H9 (cell line): ENCODE measurements around the gene IFRD2. TPM values are rescaled to one million over a fixed set of nuclear protein-coding genes. Genes with fewer than 3 reads are reported as not detected.

Source experiments
- DNase-seq: peaks from one replicate; pipeline ENCODE4 v3.0.0-alpha.2; 2017
- H2AFZ ChIP-seq: one replicate; pipeline ENCODE4 v1.6.1; 2013; ENCODE audit warnings: mild to moderate bottlenecking, low read length, control low read depth, moderate library complexity
- H2AK5ac ChIP-seq: 2 replicates; pipeline ENCODE4 v1.6.1; 2013; ENCODE audit warnings: low read length, control low read depth, mixed read lengths; ENCODE audit not compliant: insufficient read length
- H2BK120ac ChIP-seq: one replicate; pipeline ENCODE4 v1.6.1; 2013; ENCODE audit warnings: low read depth, mild to moderate bottlenecking, low read length, control low read depth, inconsistent platforms; ENCODE audit not compliant: poor library complexity, severe bottlenecking
- H2BK12ac ChIP-seq: 2 replicates; pipeline ENCODE4 v1.6.1; 2013; ENCODE audit warnings: low read length, control low read depth, mixed read lengths, low read depth; ENCODE audit not compliant: insufficient read length
- H2BK15ac ChIP-seq: 2 replicates; pipeline ENCODE4 v1.6.1; 2013; ENCODE audit warnings: low read depth, low read length, control low read depth
- H2BK20ac ChIP-seq: one replicate; pipeline ENCODE4 v1.6.1; 2013; ENCODE audit warnings: low read depth, mild to moderate bottlenecking, low read length, control low read depth, inconsistent platforms; ENCODE audit not compliant: poor library complexity, severe bottlenecking
- H2BK5ac ChIP-seq: 2 replicates; pipeline ENCODE4 v1.6.1; 2013; ENCODE audit warnings: low read length, control low read depth, mixed read lengths; ENCODE audit not compliant: insufficient read length
- H3K14ac ChIP-seq: 2 replicates; pipeline ENCODE4 v1.6.1; 2013; ENCODE audit warnings: low read length, control low read depth; ENCODE audit not compliant: insufficient read depth
- H3K18ac ChIP-seq: 2 replicates; pipeline ENCODE4 v1.6.1; 2013; ENCODE audit warnings: low read depth, mild to moderate bottlenecking, mixed read lengths, low read length, control low read depth; ENCODE audit not compliant: insufficient read length
- H3K23ac ChIP-seq: 2 replicates; pipeline ENCODE4 v1.6.1; 2013; ENCODE audit warnings: low read length, control low read depth, mixed read lengths, low read depth; ENCODE audit not compliant: insufficient read length
- H3K23me2 ChIP-seq: 2 replicates; pipeline ENCODE4 v1.6.1; 2013; ENCODE audit warnings: low read depth, mild to moderate bottlenecking, mixed read lengths, low read length, control low read depth; ENCODE audit not compliant: insufficient read length, poor library complexity, severe bottlenecking
- H3K27ac ChIP-seq: 2 replicates; pipeline ENCODE4 v1.5.1; 2013; ENCODE audit warnings: low read length, control low read depth, mixed read lengths, low read depth; ENCODE audit not compliant: insufficient read length
- H3K27me3 ChIP-seq: 2 replicates; pipeline ENCODE4 v1.6.1; 2013; ENCODE audit warnings: low read length, control low read depth, inconsistent platforms; ENCODE audit not compliant: insufficient read depth
- H3K4ac ChIP-seq: 2 replicates; pipeline ENCODE4 v1.6.1; 2013; ENCODE audit warnings: low read depth, mild to moderate bottlenecking, control low read depth, inconsistent platforms, low read length, moderate library complexity
- H3K4me1 ChIP-seq: 2 replicates; pipeline ENCODE4 v1.6.1; 2013; ENCODE audit warnings: low read length, control low read depth, inconsistent platforms; ENCODE audit not compliant: insufficient read depth
- H3K4me2 ChIP-seq: 2 replicates; pipeline ENCODE4 v1.6.1; 2013; ENCODE audit warnings: low read length, control low read depth, mixed read lengths; ENCODE audit not compliant: insufficient read length, insufficient read depth
- H3K56ac ChIP-seq: 2 replicates; pipeline ENCODE4 v1.6.1; 2013; ENCODE audit warnings: low read depth, mild to moderate bottlenecking, mixed read lengths, low read length, control low read depth; ENCODE audit not compliant: insufficient read length
- H3K79me1 ChIP-seq: 2 replicates; pipeline ENCODE4 v1.6.1; 2013; ENCODE audit warnings: low read depth, mild to moderate bottlenecking, moderate library complexity, low read length, control low read depth, inconsistent platforms; ENCODE audit not compliant: insufficient read depth, poor library complexity, severe bottlenecking
- H3K79me2 ChIP-seq: 2 replicates; pipeline ENCODE4 v1.6.1; 2013; ENCODE audit warnings: low read length, control low read depth, inconsistent platforms; ENCODE audit not compliant: insufficient read depth
- H3K9ac ChIP-seq: 2 replicates; pipeline ENCODE4 v1.6.1; 2013; ENCODE audit warnings: low read length, control low read depth, mixed read lengths; ENCODE audit not compliant: insufficient read length; ENCODE audit errors: extremely low read depth
- H3K9me3 ChIP-seq: one replicate; pipeline ENCODE4 v1.6.1; 2013; ENCODE audit warnings: low read depth, low read length, inconsistent platforms; ENCODE audit not compliant: control insufficient read depth
- H3T11ph ChIP-seq: one replicate; pipeline ENCODE4 v1.6.1; 2013; ENCODE audit warnings: mild to moderate bottlenecking, low read length, control low read depth, inconsistent platforms
- H4K20me1 ChIP-seq: one replicate; pipeline ENCODE4 v1.6.1; 2013; ENCODE audit not compliant: control insufficient read depth, insufficient read length, insufficient read depth
- H4K5ac ChIP-seq: 2 replicates; pipeline ENCODE4 v1.6.1; 2013; ENCODE audit warnings: low read depth, mild to moderate bottlenecking, mixed read lengths, low read length, control low read depth; ENCODE audit not compliant: insufficient read length
- H4K8ac ChIP-seq: replicated peaks from 2 replicates; pipeline ENCODE4 v1.6.1; 2013; ENCODE audit warnings: low read length, control low read depth, mixed read lengths, low read depth; ENCODE audit not compliant: insufficient read length
- H4K91ac ChIP-seq: 2 replicates; pipeline ENCODE4 v1.6.1; 2013; ENCODE audit warnings: low read depth, mild to moderate bottlenecking, moderate library complexity, mixed read lengths, low read length, control low read depth; ENCODE audit not compliant: insufficient read length
- H3K27ac Mint-ChIP-seq, 3 experiments: 2 replicates in 2 of 3; 3 replicates in 1 of 3; pipeline ENCODE4 v1.8.0; 2020 to 2021; ENCODE audit warnings: mixed read lengths in 3 of 3, mild to moderate bottlenecking in 1 of 3, moderate library complexity in 1 of 3
- H3K27me3 Mint-ChIP-seq: 2 replicates; pipeline ENCODE4 v1.8.0; 2021; ENCODE audit warnings: low read depth, mild to moderate bottlenecking, moderate library complexity, mixed read lengths
- H3K36me3 Mint-ChIP-seq, 3 experiments: 2 replicates in 2 of 3; 3 replicates in 1 of 3; pipeline ENCODE4 v1.8.0; 2020 to 2021; ENCODE audit warnings: low read depth in 3 of 3, mixed read lengths in 3 of 3; ENCODE audit not compliant: insufficient read depth in 1 of 3
- H3K4me1 Mint-ChIP-seq, 2 experiments: 2 replicates each; pipeline ENCODE4 v1.8.0; 2020; ENCODE audit warnings: mixed read lengths in 2 of 2
- H3K4me3 Mint-ChIP-seq, 2 experiments: 2 replicates in 1 of 2; 3 replicates in 1 of 2; pipeline ENCODE4 v1.8.0; 2020 to 2021; ENCODE audit warnings: mild to moderate bottlenecking in 2 of 2, mixed read lengths in 2 of 2, moderate library complexity in 1 of 2
- H3K9me3 Mint-ChIP-seq, 2 experiments: 2 replicates in 1 of 2; 3 replicates in 1 of 2; pipeline ENCODE4 v1.8.0; 2020; ENCODE audit warnings: mild to moderate bottlenecking in 2 of 2, mixed read lengths in 2 of 2, moderate library complexity in 1 of 2
- WGBS: extraction: QIAGEN DNeasy Blood & Tissue Kit; methylation state at CpG from one replicate; pipeline ENCODE4 v1.1.7; 2013; ENCODE audit warnings: missing lambda C conversion rate, low lambda C conversion rate, mixed read lengths; ENCODE audit not compliant: insufficient read length; ENCODE audit errors: extremely low coverage; 5-methylcytosine and 5-hydroxymethylcytosine counted together
- total RNA-seq: library from RNA; stranded (reverse); gene quantifications from 2 replicates; pipeline ENCODE4 v1.2.1, GENCODE V29; 2021
- TF ChIP-seq, protein P1 (sequence below): fragments of 200-600 bp; sonication (generic); conservative IDR thresholded peaks from 3 replicates; pipeline ENCODE4 v1.8.0; 2021; ENCODE audit warnings: antibody characterized with exemption, mild to moderate bottlenecking

IFRD2 gene
- total RNA-seq, 1 experiment from 2014 or later: 109 TPM

DNA sequence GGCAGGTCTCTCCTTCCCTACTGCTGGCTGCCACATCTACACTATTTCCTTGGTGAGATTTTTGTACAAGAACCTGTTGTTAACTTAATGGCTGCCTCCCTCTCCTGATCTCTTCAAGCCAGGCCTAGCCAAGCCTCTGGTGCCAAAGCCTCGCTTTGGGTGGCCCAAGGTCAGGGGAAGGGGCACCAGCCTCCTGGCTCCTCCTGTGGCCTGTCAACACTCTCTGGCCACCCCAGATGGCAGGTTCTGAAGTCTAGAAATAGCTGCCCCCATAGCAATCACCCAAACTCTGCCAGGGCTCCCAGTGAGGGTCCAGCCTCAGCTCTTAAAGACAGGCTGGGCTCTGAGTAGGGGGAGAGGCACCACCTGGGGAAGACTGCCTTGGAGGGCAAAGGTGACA lies 5.0 kb downstream of the IFRD2 start:
- no peak overlapping the region for H3K18ac ChIP-seq
- no peak overlapping the region for H2BK12ac ChIP-seq
- DNase-seq: no peak
- H3K4me3 Mint-ChIP-seq: no peak overlapping the region; a peak in 1 of 5 replicates
- H3K27ac ChIP-seq: no peak overlapping the region
- H3K23me2 ChIP-seq: peaks cover 5% of the 10 kb centered on the region
- H4K8ac ChIP-seq: no peak overlapping the region
- no peak overlapping the region for H3K14ac ChIP-seq
- no CpG with 5 or more reads among the region's 1 CpG for WGBS
- no peak overlapping the region for H2AK5ac ChIP-seq
- TF ChIP-seq, protein P1, sequence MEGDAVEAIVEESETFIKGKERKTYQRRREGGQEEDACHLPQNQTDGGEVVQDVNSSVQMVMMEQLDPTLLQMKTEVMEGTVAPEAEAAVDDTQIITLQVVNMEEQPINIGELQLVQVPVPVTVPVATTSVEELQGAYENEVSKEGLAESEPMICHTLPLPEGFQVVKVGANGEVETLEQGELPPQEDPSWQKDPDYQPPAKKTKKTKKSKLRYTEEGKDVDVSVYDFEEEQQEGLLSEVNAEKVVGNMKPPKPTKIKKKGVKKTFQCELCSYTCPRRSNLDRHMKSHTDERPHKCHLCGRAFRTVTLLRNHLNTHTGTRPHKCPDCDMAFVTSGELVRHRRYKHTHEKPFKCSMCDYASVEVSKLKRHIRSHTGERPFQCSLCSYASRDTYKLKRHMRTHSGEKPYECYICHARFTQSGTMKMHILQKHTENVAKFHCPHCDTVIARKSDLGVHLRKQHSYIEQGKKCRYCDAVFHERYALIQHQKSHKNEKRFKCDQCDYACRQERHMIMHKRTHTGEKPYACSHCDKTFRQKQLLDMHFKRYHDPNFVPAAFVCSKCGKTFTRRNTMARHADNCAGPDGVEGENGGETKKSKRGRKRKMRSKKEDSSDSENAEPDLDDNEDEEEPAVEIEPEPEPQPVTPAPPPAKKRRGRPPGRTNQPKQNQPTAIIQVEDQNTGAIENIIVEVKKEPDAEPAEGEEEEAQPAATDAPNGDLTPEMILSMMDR: no peak
- no peak overlapping the region for H2BK120ac ChIP-seq
- no peak overlapping the region for H3T11ph ChIP-seq
- no peak overlapping the region for H3K23ac ChIP-seq
- H3K27me3 ChIP-seq: no peaks in the 10 kb centered on the region
- peaks cover 1% of the 10 kb centered on the region; the same call in 1 of the 2 replicates for H3K27me3 Mint-ChIP-seq
- no peak overlapping the region for H3K9ac ChIP-seq
- no peaks in the 10 kb centered on the region for H3K9me3 ChIP-seq
- H3K4me2 ChIP-seq: no peak overlapping the region
- no peak overlapping the region for H3K4ac ChIP-seq
- no peak overlapping the region for H2AFZ ChIP-seq
- H4K5ac ChIP-seq: no peak overlapping the region
- H4K91ac ChIP-seq: no peak overlapping the region
- no peaks in the 10 kb centered on the region for H3K4me1 ChIP-seq
- H3K79me1 ChIP-seq: no peaks in the 10 kb centered on the region
- H4K20me1 ChIP-seq: no peaks in the 10 kb centered on the region
- H3K79me2 ChIP-seq: peaks cover 3% of the 10 kb centered on the region; the same call in 1 of the 2 replicates
- H3K4me1 Mint-ChIP-seq: peaks cover 5 to 6% of the 10 kb centered on the region in 2 experiments
- H3K56ac ChIP-seq: no peak overlapping the region
- H2BK15ac ChIP-seq: no peak overlapping the region
- H3K27ac Mint-ChIP-seq: no peak overlapping the region
- no peak overlapping the region for H2BK5ac ChIP-seq
- H2BK20ac ChIP-seq: no peak overlapping the region
- H3K9me3 Mint-ChIP-seq: no peaks in the 10 kb centered on the region
- H3K36me3 Mint-ChIP-seq: peaks cover 26 to 44% (median 40%) of the 10 kb centered on the region in 3 experiments; a peak in 6 of 7 replicates
